NCI-H2107 (cell line): ENCODE data around the gene PLIN5.

Experiments
- DNase-seq: peaks from one replicate; lab custom pipeline; 2025; lab: John Stamatoyannopoulos, UW

The PLIN5 gene

GRCh38 chr19:4521888-4522242, 13.2 kb downstream of the PLIN5 start:
- no peak for DNase-seq

DNA sequence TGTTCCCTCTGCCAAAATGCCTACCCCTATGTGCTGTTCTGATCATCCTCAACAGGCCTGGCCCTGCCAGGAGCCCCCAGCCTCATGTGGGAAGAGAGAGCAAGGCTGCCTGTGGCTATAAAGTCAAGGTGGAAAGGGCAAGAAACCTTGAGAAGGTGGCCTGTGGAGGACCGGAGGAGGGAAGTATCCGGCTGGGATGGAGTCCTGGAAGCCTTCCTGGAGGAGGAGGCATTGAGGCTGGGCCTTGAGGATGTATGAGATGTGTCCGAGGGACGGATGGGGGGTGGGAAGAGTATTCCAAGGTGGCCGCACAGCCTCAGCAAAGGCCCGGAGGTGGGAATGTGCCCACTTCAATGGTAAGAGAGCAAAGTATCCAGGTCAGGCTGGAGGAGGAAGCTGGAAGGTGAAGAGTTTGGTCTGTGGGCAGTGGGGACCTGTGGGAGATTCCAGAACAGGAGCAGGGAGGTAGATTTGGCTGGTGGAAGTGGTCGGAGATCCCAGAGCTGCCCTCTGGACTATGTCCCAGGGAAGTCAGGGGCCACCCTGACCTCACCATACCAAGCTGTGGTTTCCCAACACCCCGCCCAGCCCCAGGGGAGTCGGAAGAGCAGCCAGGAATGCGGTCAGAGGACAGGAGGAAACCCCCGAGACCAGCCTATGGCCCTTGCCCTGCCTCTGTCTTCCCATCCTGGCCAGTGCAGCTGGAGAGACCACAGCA, 13.7 kb downstream of the PLIN5 start:
- no peak for DNase-seq

- DNase-seq: no peak
Measured at GRCh38 chr19:4519521-4520277, 15.3 kb downstream of the PLIN5 start.

DNA sequence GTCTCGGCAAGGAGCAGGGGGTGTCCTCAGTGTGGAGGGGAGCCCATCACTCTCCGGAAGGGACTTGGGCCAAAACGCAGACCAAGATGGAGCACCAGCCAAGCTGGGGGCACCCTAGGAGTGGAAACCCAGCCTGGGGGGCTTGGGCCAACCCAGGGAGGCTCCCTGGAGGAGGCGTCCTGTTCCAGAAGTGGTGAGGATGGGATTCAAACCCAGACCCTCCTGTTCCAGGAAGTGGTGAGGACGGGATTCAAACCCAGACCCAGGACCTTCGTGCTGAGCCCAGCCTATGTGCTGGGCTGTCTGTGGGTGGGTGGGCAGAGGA, 15.9 kb downstream of the PLIN5 start:
- DNase-seq: no peak

- no peak for DNase-seq
Measured at GRCh38 chr19:4518345-4519171, 16.5 kb downstream of the PLIN5 start, which contains the start of gene PLIN4. TSS of gene PLIN4 (minus strand) at chr19:4518486. CDS start at chr19:4518272, 214 bp downstream.

- DNase-seq: no peak
Measured at GRCh38 chr19:4517451-4518057, 17.5 kb downstream of the PLIN5 start.

DNA sequence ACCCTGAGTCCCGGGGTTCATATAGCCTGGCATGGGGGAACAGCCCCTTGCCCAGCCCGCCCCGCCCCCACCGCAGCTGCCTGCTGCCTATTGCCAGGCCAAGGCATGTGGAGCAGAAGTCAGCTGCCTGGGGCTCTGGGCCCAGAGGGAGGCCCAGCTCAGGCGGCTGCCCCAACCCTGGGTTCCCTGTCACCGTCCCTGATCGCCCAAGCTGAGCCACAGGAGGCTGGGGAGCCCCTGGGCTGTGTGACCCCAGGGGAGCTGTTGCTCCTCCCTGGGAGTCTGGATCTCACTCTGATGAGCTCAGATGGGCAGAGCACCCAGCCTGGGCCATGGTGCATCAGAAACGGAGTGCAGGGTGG, 18.1 kb downstream of the PLIN5 start:
- no peak for DNase-seq

DNA sequence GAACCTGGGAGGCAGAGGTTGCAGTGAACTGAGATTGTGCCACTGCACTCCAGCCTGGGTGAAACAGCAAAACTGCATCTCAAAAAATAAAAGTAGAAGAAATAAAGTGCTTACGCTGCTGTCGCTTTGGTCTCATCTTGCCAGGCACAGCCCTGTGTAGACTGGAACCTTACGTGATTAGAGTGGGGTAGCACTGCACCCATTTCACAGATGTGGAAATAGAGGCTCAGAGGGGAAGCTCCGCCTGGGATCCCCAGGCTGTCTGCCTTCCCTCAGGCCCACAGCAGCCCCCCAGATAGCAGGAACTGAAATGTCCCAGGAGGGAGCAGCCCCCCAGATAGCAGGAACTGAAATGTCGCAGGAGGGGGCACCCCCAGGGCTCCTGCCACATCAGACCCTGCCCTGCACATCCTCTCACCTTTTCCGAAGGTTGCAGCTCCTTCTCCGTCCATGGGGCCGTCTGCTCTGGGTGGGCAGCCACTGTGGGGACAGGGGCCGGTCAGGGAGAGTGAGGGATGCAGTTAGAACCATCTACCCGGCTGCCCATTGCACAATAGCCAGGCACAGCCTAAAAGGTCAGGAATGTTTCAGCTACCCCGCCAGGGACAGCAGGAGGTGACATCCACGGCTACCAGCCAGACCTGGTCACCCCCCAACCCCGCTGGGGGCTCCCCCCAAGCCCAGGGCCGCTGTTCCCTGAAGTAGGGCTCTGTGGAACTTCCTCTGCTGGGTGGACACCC, 18.7 kb downstream of the PLIN5 start:
- no peak for DNase-seq

- no peak for DNase-seq
Measured at GRCh38 chr19:4515732-4516131, 19.3 kb downstream of the PLIN5 start.

- DNase-seq: no peak
Measured at GRCh38 chr19:4513248-4513647, 21.8 kb downstream of the PLIN5 start.

- DNase-seq: no peak
Measured at GRCh38 chr19:4512070-4512469, 23.0 kb downstream of the PLIN5 start.

- no peak for DNase-seq
Measured at GRCh38 chr19:4511300-4512054, 23.5 kb downstream of the PLIN5 start.

- no peak for DNase-seq
Measured at GRCh38 chr19:4510435-4511255, 24.4 kb downstream of the PLIN5 start.

DNA sequence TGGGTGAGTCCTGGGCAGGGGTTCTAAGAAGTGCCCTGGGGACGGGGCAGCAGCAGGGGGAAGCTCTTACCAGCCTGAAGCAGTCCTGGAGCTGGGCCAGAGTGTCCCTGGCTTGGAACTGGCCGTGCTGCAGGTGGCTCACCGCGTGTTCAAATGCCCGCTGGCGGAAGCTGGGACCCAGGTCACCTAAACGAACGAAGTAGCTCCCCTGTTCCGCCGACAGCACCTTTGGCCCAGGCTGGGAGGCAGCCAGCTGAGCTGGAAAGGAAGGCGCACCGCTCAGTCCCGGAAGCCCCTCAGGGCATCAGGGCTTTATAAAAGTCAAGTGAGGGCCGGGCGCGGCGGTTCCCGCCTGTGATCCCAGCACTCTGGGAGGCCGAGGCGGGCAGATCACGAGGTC, 26.3 kb downstream of the PLIN5 start:
- DNase-seq: no peak

- no peak for DNase-seq
Measured at GRCh38 chr19:4507804-4508203, 27.2 kb downstream of the PLIN5 start.

- DNase-seq: no peak
Measured at GRCh38 chr19:4507150-4507452, 27.9 kb downstream of the PLIN5 start.

DNA sequence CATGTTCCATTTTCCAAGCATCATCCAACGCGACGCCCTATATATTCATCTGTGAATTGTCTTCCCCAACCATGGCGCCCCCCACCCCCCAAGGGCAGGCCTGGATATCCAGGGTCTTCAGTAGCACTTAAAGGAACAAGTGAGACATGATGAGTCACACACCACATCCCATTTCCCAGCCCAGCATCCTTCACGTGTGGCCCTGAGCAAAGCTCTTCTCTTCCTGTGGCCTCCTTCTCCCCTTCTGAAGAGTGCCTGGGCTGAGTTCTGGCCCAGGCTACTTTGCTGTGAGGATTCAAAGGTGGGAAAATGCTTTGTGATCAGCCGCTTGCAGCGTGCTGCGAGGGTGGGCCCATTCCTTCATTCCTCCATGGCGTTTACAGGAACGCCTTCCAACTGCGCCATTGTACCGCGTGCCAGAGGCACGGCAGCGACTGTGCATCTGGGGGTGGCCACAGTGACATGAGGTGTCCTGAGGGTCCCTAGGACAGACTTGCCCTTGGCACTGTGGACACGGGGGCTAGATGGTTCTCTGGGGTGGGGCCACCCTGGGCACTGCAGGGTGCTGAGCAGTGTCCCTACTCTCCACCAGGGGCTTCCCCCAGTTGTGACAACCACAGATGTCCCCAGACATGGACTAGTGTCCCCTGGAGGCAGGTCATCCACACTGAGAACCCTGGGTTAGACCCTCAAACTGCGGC, 28.4 kb downstream of the PLIN5 start:
- no peak for DNase-seq

DNA sequence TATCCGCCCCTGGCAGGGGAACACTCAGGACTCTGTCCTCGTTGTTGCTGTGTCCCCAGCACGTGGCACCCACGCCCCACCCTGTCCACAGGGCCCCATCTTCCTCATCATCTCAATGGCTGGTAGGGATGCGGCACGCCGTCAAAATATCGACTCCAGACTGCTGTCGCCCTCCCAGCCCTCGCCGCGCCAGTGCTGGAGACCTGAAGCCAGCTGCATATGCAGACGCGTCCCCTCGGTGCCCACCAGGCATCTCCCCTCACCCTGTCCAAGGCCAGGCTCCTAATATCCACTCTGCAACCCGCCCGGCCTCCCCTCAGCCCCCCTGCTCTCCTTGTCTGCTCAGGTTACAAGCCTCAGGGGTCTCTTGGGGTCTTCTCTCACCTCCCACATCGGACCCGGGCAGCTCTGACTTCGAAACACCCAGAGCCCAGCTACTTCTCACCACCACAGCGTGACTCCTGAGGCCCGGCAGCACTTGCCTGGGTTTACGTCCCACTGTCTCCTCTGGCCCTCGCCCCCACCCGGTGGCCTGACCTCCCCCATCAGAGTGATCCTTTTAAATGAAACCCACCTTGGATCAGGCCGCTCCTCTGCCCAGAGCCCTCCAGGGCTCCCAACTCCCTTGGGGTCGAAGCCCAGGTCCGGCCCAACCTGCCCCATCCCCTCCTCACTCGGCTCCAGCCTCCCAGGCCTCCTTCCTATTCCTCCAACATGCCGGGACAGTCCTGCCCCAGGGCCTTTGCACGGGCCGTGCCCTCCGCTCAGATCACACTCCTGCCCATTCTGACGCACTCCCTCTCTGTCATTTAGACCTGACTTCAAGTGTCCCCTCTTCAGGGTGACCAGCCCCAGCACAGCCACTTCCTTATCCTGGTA, 29.2 kb downstream of the PLIN5 start:
- DNase-seq: no peak
